HepG2 (cell line): ENCODE data around the gene USB1. TPM values are rescaled to one million over a fixed set of nuclear protein-coding genes. Genes with fewer than 3 reads are reported as not detected.

ENCODE experiments used
- AGO1 ChIP-seq: fragments of 200-400 bp; formaldehyde crosslinking; IDR thresholded peaks from 2 replicates; pipeline ENCODE4 v1.6.1; 2017; ENCODE audit warnings: mild to moderate bottlenecking, low read depth, low read length, moderate library complexity; ENCODE audit not compliant: poor library complexity, severe bottlenecking
- NFIC ChIP-seq: IDR thresholded peaks from 2 replicates; pipeline ENCODE4 v1.6.1; 2012; ENCODE audit warnings: mild to moderate bottlenecking, low read length, inconsistent platforms
- SAFB2 ChIP-seq: sonication (generic); formaldehyde crosslinking; IDR thresholded peaks from 2 replicates; pipeline ENCODE4 v1.5.1; 2020; ENCODE audit warnings: missing genetic modification reagents, low read depth, mild to moderate bottlenecking, borderline replicate concordance
- SSRP1 ChIP-seq: IDR thresholded peaks from 2 replicates; pipeline ENCODE4 v1.6.1; 2016; ENCODE audit warnings: control low read depth
- TOPORS ChIP-seq: sonication (generic); formaldehyde crosslinking; IDR thresholded peaks from 2 replicates; pipeline ENCODE4 v1.8.0; 2023; ENCODE audit warnings: mild to moderate bottlenecking, missing genetic modification reagents
- XBP1 ChIP-seq: sonication (generic); formaldehyde crosslinking; IDR thresholded peaks from 2 replicates; pipeline ENCODE4 v1.5.0; 2020; ENCODE audit warnings: missing genetic modification reagents
- ZMAT3 ChIP-seq: sonication (generic); formaldehyde crosslinking; conservative IDR thresholded peaks from 2 replicates; pipeline ENCODE4 v1.7.0; 2021; ENCODE audit warnings: missing genetic modification reagents
- ZNF468 ChIP-seq: sonication (generic); formaldehyde crosslinking; IDR thresholded peaks from 2 replicates; pipeline ENCODE4 v1.8.0; 2022; ENCODE audit warnings: mild to moderate bottlenecking, moderate library complexity, missing genetic modification reagents
- ZNF543 ChIP-seq: sonication (generic); formaldehyde crosslinking; IDR thresholded peaks from 2 replicates; pipeline ENCODE4 v1.4.0; 2020; ENCODE audit warnings: mild to moderate bottlenecking, missing genetic modification reagents
- ZNF619 ChIP-seq: sonication (generic); formaldehyde crosslinking; IDR thresholded peaks from 2 replicates; pipeline ENCODE4 v1.4.0; 2020; ENCODE audit warnings: mild to moderate bottlenecking, missing genetic modification reagents
- ZSCAN9 ChIP-seq: IDR thresholded peaks from 2 replicates; pipeline ENCODE4 v1.6.1; 2016; ENCODE audit warnings: borderline replicate concordance
- polyA plus RNA-seq, 8 experiments: library from polyadenylated mRNA; depleted of rRNA in 3 of 8; stranded (reverse) in 7 of 8; unstranded in 1 of 8; fragments of >200 nt; fragmentation: Illumina TruSeq in 4 of 8; extraction: Trizol in 4 of 8; gene quantifications; 2 replicates each; pipeline versions ENCODE4 v1.2.1 to v1.2.3, GENCODE V29; 2011 to 2016; ENCODE audit warnings: low read depth in 4 of 8, missing spikeins in 1 of 8, mixed read lengths in 1 of 8; ENCODE audit not compliant: insufficient read depth in 1 of 8
- total RNA-seq, 5 experiments: library from RNA; depleted of rRNA; stranded (reverse); fragments of >200 nt; fragmentation: Illumina TruSeq; extraction: Trizol; gene quantifications; 2 replicates each; pipeline ENCODE4 v1.2.3, GENCODE V29; 2016; ENCODE audit warnings: low read depth in 1 of 5
- TF ChIP-seq, protein P1 (sequence below): sonication (generic); formaldehyde crosslinking; IDR thresholded peaks from 2 replicates; pipeline ENCODE4 v1.4.0; 2020; ENCODE audit warnings: missing genetic modification reagents
- TF ChIP-seq, protein P2 (sequence below): sonication (generic); formaldehyde crosslinking; IDR thresholded peaks from 2 replicates; pipeline ENCODE4 v1.5.0; 2020; ENCODE audit warnings: mild to moderate bottlenecking, missing genetic modification reagents, borderline replicate concordance
- TF ChIP-seq, protein P3 (sequence below): sonication (generic); formaldehyde crosslinking; IDR thresholded peaks from 2 replicates; pipeline ENCODE4 v1.5.0; 2020; ENCODE audit warnings: mild to moderate bottlenecking, missing genetic modification reagents
- TF ChIP-seq, protein P4 (sequence below): sonication (generic); formaldehyde crosslinking; IDR thresholded peaks from 2 replicates; pipeline ENCODE4 v1.8.0; 2022; ENCODE audit warnings: mild to moderate bottlenecking, missing genetic modification reagents, borderline replicate concordance

USB1 gene
- total and polyA plus RNA-seq, 2 of the 13 experiments (the other 11 are each of a cell fraction or from before 2014, with no cell fraction given), result 16.7 to 65.4 TPM

DNA sequence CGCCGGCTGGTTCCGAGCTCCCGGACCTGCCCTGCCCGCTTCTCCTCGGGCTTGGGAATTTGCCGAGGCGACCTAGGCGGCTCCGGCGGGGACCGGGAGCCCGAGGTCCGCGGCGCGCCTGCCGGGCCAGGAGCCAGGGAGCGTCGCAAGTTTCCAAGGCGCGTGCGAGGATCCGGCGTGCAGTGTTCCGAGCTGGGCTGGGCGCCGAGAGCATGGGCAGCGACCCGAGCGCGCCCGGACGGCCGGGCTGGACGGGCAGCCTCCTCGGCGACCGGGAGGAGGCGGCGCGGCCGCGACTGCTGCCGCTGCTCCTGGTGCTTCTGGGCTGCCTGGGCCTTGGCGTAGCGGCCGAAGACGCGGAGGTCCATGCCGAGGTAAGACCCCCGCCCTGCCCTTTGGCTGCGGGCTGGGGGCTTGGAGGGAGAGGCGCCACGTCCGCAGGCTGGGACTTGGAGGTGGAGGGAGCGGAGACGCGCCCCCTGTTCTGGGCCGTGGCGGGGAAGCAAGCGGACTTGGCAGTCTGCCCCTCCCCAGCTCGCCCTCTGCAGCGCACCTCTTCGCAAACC lies 25.0 kb downstream of the USB1 start (continued):
- TF ChIP-seq, protein P1, sequence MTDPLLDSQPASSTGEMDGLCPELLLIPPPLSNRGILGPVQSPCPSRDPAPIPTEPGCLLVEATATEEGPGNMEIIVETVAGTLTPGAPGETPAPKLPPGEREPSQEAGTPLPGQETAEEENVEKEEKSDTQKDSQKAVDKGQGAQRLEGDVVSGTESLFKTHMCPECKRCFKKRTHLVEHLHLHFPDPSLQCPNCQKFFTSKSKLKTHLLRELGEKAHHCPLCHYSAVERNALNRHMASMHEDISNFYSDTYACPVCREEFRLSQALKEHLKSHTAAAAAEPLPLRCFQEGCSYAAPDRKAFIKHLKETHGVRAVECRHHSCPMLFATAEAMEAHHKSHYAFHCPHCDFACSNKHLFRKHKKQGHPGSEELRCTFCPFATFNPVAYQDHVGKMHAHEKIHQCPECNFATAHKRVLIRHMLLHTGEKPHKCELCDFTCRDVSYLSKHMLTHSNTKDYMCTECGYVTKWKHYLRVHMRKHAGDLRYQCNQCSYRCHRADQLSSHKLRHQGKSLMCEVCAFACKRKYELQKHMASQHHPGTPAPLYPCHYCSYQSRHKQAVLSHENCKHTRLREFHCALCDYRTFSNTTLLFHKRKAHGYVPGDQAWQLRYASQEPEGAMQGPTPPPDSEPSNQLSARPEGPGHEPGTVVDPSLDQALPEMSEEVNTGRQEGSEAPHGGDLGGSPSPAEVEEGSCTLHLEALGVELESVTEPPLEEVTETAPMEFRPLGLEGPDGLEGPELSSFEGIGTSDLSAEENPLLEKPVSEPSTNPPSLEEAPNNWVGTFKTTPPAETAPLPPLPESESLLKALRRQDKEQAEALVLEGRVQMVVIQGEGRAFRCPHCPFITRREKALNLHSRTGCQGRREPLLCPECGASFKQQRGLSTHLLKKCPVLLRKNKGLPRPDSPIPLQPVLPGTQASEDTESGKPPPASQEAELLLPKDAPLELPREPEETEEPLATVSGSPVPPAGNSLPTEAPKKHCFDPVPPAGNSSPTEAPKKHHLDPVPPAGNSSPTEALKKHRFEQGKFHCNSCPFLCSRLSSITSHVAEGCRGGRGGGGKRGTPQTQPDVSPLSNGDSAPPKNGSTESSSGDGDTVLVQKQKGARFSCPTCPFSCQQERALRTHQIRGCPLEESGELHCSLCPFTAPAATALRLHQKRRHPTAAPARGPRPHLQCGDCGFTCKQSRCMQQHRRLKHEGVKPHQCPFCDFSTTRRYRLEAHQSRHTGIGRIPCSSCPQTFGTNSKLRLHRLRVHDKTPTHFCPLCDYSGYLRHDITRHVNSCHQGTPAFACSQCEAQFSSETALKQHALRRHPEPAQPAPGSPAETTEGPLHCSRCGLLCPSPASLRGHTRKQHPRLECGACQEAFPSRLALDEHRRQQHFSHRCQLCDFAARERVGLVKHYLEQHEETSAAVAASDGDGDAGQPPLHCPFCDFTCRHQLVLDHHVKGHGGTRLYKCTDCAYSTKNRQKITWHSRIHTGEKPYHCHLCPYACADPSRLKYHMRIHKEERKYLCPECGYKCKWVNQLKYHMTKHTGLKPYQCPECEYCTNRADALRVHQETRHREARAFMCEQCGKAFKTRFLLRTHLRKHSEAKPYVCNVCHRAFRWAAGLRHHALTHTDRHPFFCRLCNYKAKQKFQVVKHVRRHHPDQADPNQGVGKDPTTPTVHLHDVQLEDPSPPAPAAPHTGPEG (CRISPR knock-in tag), result no peak
- TF ChIP-seq TOPORS (CRISPR knock-in tag) (peak; percentile 27; the same call in 1 of the 2 replicates), NFIC (no peak), ZMAT3 (0 out of 2 replicates have a peak, but pooled peaks have one; percentile 5), ZSCAN9 (CRISPR knock-in tag) (no peak), SSRP1 (CRISPR knock-in tag) (no peak), SAFB2 (CRISPR knock-in tag) (no peak), ZNF468 (CRISPR knock-in tag) (no peak), ZNF619 (CRISPR knock-in tag) (0 out of 2 replicates have a peak, but pooled peaks have one; percentile 50), XBP1 (CRISPR knock-in tag) (no peak), ZNF543 (no peak; the same call in 1 of the 2 replicates), AGO1 (no peak)
- TF ChIP-seq, protein P2, sequence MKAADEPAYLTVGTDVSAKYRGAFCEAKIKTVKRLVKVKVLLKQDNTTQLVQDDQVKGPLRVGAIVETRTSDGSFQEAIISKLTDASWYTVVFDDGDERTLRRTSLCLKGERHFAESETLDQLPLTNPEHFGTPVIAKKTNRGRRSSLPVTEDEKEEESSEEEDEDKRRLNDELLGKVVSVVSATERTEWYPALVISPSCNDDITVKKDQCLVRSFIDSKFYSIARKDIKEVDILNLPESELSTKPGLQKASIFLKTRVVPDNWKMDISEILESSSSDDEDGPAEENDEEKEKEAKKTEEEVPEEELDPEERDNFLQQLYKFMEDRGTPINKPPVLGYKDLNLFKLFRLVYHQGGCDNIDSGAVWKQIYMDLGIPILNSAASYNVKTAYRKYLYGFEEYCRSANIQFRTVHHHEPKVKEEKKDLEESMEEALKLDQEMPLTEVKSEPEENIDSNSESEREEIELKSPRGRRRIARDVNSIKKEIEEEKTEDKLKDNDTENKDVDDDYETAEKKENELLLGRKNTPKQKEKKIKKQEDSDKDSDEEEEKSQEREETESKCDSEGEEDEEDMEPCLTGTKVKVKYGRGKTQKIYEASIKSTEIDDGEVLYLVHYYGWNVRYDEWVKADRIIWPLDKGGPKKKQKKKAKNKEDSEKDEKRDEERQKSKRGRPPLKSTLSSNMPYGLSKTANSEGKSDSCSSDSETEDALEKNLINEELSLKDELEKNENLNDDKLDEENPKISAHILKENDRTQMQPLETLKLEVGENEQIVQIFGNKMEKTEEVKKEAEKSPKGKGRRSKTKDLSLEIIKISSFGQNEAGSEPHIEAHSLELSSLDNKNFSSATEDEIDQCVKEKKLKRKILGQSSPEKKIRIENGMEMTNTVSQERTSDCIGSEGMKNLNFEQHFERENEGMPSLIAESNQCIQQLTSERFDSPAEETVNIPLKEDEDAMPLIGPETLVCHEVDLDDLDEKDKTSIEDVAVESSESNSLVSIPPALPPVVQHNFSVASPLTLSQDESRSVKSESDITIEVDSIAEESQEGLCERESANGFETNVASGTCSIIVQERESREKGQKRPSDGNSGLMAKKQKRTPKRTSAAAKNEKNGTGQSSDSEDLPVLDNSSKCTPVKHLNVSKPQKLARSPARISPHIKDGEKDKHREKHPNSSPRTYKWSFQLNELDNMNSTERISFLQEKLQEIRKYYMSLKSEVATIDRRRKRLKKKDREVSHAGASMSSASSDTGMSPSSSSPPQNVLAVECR (CRISPR knock-in tag), result no peak
- TF ChIP-seq, protein P3, sequence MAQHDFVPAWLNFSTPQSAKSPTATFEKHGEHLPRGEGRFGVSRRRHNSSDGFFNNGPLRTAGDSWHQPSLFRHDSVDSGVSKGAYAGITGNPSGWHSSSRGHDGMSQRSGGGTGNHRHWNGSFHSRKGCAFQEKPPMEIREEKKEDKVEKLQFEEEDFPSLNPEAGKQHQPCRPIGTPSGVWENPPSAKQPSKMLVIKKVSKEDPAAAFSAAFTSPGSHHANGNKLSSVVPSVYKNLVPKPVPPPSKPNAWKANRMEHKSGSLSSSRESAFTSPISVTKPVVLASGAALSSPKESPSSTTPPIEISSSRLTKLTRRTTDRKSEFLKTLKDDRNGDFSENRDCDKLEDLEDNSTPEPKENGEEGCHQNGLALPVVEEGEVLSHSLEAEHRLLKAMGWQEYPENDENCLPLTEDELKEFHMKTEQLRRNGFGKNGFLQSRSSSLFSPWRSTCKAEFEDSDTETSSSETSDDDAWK (CRISPR knock-in tag), result no peak
- TF ChIP-seq, protein P4, sequence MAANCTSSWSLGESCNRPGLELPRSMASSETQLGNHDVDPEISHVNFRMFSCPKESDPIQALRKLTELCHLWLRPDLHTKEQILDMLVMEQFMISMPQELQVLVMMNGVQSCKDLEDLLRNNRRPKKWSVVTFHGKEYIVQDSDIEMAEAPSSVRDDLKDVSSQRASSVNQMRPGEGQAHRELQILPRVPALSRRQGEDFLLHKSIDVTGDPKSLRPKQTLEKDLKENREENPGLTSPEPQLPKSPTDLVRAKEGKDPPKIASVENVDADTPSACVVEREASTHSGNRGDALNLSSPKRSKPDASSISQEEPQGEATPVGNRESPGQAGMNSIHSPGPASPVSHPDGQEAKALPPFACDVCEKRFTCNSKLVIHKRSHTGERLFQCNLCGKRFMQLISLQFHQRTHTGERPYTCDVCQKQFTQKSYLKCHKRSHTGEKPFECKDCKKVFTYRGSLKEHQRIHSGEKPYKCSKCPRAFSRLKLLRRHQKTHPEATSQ, result no peak
